ENCODE measurements around the gene MITD1.

Gene MITD1

GRCh38 chr2:99181624-99182000 is 754 bp upstream of the MITD1 start:
- TF ChIP-seq CTCF (IDR thresholded peaks at IDR 0.05; ENCODE audit: low read depth, low read length), result no peak
- peak; percentile 7 to 18 for DNase-seq (ENCODE audit: low read depth in 2 of 2)
- H3K4me3 ChIP-seq (replicated peaks in 1 of 2; ENCODE audit: low read depth in 2 of 2, low read length in 2 of 2), result peak overlapping the region; percentile 90 to 99

GRCh38 chr2:99171377-99172140 is 9.3 kb downstream of the MITD1 start:
- no peak for DNase-seq (ENCODE audit: low read depth in 2 of 2)
- H3K4me3 ChIP-seq (replicated peaks in 1 of 2; ENCODE audit: low read depth in 2 of 2, low read length in 2 of 2), result no peak overlapping the region
- TF ChIP-seq CTCF (IDR thresholded peaks at IDR 0.05; ENCODE audit: low read depth, low read length), result no peak

- DNase-seq (ENCODE audit: low read depth in 2 of 2), result no peak
- TF ChIP-seq CTCF (IDR thresholded peaks at IDR 0.05; ENCODE audit: low read depth, low read length), result no peak
- H3K4me3 ChIP-seq (replicated peaks in 1 of 2; ENCODE audit: low read depth in 2 of 2, low read length in 2 of 2), result no peak overlapping the region
Measured at GRCh38 chr2:99169534-99169933, 11.3 kb downstream of the MITD1 start.

GRCh38 chr2:99166218-99166617 is 14.6 kb downstream of the MITD1 start:
- no peak for TF ChIP-seq CTCF (IDR thresholded peaks at IDR 0.05; ENCODE audit: low read depth, low read length)
- no peak for DNase-seq (ENCODE audit: low read depth in 2 of 2)
- H3K4me3 ChIP-seq (replicated peaks in 1 of 2; ENCODE audit: low read depth in 2 of 2, low read length in 2 of 2), result no peak overlapping the region

GRCh38 chr2:99159594-99159993 is 21.3 kb downstream of the MITD1 start:
- TF ChIP-seq CTCF (IDR thresholded peaks at IDR 0.05; ENCODE audit: low read depth, low read length), result no peak
- H3K4me3 ChIP-seq (replicated peaks in 1 of 2; ENCODE audit: low read depth in 2 of 2, low read length in 2 of 2), result no peak overlapping the region
- DNase-seq (ENCODE audit: low read depth in 2 of 2), result no peak

GRCh38 chr2:99158599-99158998 is 22.3 kb downstream of the MITD1 start:
- H3K4me3 ChIP-seq (replicated peaks in 1 of 2; ENCODE audit: low read depth in 2 of 2, low read length in 2 of 2), result no peak overlapping the region
- DNase-seq (ENCODE audit: low read depth in 2 of 2), result no peak
- no peak for TF ChIP-seq CTCF (IDR thresholded peaks at IDR 0.05; ENCODE audit: low read depth, low read length)

- no peak for DNase-seq (ENCODE audit: low read depth in 2 of 2)
- no peak for TF ChIP-seq CTCF (IDR thresholded peaks at IDR 0.05; ENCODE audit: low read depth, low read length)
- no peak overlapping the region for H3K4me3 ChIP-seq (replicated peaks in 1 of 2; ENCODE audit: low read depth in 2 of 2, low read length in 2 of 2)
Measured at GRCh38 chr2:99156891-99157290, 24.0 kb downstream of the MITD1 start.
